ENCODE results near the gene KCTD11.
"Not testable (repeated sequence)": the region's sequence is repeated elsewhere in the genome, so short reads cannot be mapped to it uniquely, and the experiment has no call there.

KCTD11 gene

DNA sequence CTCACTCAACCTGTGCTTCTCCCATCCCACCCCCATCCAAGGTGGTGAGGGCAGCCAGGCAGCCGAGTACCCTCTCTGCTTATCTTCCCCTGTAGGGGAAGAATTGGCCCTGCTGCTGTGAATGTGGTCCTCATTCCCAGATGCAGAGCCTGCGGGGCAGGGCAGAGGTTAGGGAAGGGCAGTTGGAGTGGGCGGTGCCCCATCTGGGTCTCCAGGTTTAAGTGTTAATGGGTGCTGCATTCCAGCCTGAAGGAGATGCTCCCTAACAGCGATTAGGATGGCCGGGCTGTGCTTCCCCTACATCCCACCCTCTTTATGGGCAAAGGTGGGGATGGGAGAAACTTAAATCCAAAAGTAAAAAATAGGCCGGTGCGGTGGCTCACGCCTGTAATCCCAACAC, 15.1 kb downstream of the KCTD11 start:
- no peak for DNase-seq (ENCODE audit: low read depth)
- TF ChIP-seq, protein P1, sequence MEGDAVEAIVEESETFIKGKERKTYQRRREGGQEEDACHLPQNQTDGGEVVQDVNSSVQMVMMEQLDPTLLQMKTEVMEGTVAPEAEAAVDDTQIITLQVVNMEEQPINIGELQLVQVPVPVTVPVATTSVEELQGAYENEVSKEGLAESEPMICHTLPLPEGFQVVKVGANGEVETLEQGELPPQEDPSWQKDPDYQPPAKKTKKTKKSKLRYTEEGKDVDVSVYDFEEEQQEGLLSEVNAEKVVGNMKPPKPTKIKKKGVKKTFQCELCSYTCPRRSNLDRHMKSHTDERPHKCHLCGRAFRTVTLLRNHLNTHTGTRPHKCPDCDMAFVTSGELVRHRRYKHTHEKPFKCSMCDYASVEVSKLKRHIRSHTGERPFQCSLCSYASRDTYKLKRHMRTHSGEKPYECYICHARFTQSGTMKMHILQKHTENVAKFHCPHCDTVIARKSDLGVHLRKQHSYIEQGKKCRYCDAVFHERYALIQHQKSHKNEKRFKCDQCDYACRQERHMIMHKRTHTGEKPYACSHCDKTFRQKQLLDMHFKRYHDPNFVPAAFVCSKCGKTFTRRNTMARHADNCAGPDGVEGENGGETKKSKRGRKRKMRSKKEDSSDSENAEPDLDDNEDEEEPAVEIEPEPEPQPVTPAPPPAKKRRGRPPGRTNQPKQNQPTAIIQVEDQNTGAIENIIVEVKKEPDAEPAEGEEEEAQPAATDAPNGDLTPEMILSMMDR (IDR thresholded peaks at IDR 0.05; ENCODE audit: insufficient read depth, low read depth, low read length, missing control alignments) = no peak
- no peak overlapping the region for H3K4me3 ChIP-seq (ENCODE audit: low read depth, low read length)

DNA sequence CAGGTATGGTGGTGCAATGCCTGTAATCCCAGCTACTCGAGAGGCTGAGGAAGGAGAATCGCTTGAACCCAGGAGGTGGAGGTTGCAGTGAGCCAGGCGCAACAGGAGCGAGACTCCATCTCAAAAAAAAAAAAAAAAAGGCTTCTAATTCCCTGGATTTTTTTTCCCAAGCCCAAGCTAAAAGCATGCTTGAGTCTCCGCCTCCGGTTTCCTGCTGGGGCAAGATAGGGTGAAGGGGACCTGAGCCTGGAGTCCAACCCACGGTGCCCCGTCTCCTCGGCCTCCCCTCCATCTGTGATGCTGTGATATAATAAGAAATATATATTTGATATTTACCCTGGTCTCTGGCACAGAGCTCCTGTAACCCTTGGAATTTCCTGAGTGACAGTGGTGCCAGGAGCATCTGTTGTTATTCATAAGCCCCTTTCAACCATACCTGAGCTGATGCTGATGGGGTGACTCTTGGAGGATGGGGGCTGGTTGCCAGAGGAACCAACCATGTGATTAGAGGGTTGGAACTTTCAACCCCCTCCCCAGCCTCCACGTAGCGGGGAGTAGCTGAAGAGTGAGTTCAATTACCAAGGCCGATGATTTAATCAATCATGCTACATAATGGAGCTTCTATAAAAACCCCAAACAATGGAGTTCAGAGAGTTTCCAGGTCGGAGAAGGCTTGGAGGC, 16.1 kb downstream of the KCTD11 start:
- TF ChIP-seq, protein P1 (IDR thresholded peaks at IDR 0.05; ENCODE audit: insufficient read depth, low read depth, low read length, missing control alignments) = no peak
- H3K4me3 ChIP-seq (ENCODE audit: low read depth, low read length) = no peak overlapping the region
- no peak for DNase-seq (ENCODE audit: low read depth)

DNA sequence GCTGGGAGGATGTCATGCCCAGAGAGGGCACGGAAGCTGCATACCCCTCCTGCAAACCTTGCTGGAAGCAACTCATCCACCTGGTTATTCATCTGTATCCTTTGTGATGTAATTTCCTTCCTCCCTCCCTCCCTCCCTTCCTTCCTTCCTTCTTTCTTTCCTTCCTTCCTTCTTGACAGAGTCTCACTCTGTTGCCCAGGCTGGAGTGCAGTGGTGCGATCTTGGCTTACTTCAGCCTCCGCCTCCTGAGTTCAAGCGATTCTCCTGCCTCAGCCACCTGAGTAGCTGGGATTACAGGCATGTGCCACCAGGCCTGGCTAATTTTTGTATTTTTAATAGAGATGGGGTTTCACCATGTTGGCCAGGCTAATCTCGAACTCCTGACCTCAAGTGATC, 16.6 kb downstream of the KCTD11 start:
- not testable (repeated sequence) for H3K4me3 ChIP-seq (ENCODE audit: low read depth, low read length); DNase-seq (ENCODE audit: low read depth)

DNA sequence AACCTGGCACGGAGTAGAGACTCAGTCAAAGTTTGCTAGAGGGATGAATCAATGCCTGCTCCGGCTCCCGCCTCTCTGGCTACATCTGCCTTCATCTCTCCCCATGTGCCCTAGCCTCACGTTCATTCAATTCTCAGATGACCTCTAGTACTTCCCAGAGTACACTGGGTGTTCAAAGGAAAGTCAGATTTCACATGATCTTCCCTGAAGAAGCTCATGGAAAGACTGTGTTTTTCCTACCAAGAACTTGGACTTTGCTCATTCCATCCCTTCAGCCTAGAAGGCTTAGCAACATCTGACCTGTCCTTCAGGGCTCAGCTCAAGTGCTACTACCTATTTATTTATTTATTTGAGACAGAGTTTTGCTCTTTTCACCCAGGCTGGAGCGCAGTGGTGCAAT, 17.9 kb downstream of the KCTD11 start:
- H3K4me3 ChIP-seq (ENCODE audit: low read depth, low read length) = no peak overlapping the region
- TF ChIP-seq, protein P1 (IDR thresholded peaks at IDR 0.05; ENCODE audit: insufficient read depth, low read depth, low read length, missing control alignments) = no peak
- no peak for DNase-seq (ENCODE audit: low read depth)

DNA sequence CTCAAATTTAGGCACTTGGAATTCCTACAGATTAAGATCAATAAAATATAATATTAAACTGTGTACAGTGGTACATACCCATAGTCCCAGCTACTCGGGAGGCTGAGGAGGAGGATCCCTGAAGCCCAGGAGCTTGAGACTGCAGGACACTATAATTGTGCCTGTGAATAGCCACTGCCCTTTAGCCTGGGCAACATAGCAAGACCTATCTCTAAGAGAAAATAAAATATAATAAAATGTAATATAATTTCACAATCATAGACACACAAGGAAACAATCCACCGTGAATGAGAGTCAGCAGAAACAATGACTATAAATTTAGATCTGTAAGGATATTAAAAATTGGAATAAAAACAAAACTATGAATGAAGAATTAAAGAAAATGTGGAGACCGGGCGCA, 18.9 kb downstream of the KCTD11 start:
- TF ChIP-seq, protein P1 (IDR thresholded peaks at IDR 0.05; ENCODE audit: insufficient read depth, low read depth, low read length, missing control alignments) = no peak
- H3K4me3 ChIP-seq (ENCODE audit: low read depth, low read length) = no peak overlapping the region

DNA sequence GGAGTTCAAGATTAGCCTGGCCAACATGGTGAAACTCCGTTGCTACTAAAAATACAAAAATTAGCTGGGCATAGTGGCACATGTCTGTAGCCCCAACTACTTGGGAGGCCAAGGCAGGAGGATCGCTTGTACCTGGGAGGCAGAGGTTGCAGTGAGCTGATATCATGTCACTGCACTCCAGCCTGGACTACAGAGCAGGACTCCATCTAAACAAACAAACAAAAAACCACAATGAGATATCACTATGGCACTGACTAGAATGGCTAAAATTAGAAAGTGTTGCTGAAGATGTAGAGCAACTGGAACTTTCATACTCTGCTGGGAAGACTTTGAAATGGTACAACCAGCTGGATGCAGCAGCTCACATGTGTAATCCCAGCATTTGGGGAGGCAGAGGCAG, 22.4 kb downstream of the KCTD11 start:
- H3K4me3 ChIP-seq (ENCODE audit: low read depth, low read length) = no peak overlapping the region
- TF ChIP-seq, protein P1 (IDR thresholded peaks at IDR 0.05; ENCODE audit: insufficient read depth, low read depth, low read length, missing control alignments) = no peak
- no peak for DNase-seq (ENCODE audit: low read depth)

More for the DNA sequence above, 18.9 kb downstream of the KCTD11 start:
- DNase-seq (ENCODE audit: low read depth) = no peak

DNA sequence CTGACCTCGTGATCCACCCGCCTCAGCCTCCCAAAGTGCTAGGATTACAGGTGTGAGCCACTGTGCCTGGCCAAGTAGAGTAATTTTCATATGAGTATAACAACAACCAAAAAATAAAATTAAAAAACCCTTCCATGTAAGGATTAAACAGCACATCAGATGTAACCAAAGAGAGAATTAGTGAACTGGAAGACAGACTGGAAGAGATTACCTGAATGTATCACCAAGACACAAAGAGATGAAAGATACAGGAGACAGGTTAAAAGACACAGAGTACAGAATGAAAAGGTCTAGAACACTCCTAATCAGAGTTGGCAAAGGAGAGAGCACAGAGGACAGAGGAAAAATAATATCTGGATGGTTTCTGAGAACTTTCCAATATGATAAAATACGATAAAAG, 27.2 kb downstream of the KCTD11 start:
- no peak overlapping the region for H3K4me3 ChIP-seq (ENCODE audit: low read depth, low read length)
- TF ChIP-seq, protein P1 (IDR thresholded peaks at IDR 0.05; ENCODE audit: insufficient read depth, low read depth, low read length, missing control alignments) = no peak
- no peak for DNase-seq (ENCODE audit: low read depth)
